Glomerular visceral epithelial cell (primary cell): ENCODE results near the gene COPS7A.

Source experiments
- DNase-seq: peaks from one replicate; pipeline ENCODE4 v3.0.0-alpha.2; 2016; ENCODE audit errors: extremely low spot score

Gene COPS7A

GRCh38 chr12:6750506-6750905 lies 26.7 kb downstream of the COPS7A start:
- no peak for DNase-seq

DNA sequence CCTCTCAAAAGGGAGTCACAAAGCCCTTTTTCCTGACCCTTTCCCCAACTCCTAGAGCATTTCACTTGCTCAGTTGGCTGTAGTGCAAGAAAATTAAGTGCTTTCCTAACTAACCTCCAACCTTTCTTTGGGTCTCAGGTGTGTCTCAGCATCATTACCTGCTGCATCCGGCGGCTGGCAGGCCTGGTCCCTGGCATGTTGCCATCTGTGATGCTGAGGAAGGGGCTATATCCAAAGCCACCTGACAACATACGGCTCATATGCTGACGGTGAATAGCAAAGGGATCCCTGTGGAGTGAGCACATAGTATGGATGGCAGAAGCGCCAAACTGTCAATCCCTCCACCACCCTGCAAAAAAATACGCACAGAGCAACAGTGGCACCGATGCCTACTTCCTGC lies 27.9 kb downstream of the COPS7A start:
- DNase-seq: no peak

DNA sequence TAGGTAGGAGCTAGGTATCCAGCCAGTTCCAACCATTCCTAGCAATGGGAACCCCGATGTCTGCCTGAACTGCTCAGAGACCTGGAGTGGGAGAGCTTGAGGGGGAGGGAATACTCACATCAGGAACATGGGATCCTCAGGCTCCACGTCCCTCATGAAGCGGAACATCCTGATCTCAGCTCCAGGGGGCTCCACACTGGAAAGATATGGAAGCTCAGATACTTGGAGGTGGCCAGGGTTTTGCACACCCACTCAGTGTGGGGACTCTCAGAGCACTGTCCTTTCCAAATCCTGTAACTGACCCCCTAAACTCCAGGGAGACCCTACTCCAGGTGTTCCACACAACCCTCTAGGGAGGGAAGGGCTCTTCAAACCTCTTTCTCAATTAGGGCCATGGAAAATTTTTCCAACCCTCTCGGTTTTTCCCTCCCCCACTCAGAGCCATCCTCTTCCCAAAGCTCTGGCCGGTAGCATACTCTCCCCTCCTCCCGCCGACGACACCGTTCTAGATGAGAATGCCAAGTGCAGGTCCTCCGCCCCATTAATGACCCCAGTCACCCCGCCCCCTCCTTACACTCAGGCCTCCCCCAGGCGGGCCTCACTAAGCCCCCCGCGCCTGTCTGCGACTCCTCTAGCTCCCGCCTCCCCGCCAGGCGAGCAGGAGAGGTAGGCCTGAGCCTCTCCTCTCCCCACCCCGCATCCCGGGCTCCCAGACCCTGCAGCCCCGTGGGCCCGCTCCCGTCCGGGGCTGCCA lies 28.5 kb downstream of the COPS7A start:
- peak; percentile 41 for DNase-seq

GRCh38 chr12:6752921-6753771 lies 29.3 kb downstream of the COPS7A start, which contains the start of gene MLF2:
MLF2 (minus strand) TSS chr12:6753141; CDS start chr12:6752334, 807 bp downstream.
- DNase-seq: peak; percentile 99

GRCh38 chr12:6753772-6754356 lies 30.0 kb downstream of the COPS7A start:
- DNase-seq: no peak

- DNase-seq: no peak
Observed at GRCh38 chr12:6754411-6754810, 30.6 kb downstream of the COPS7A start.

DNA sequence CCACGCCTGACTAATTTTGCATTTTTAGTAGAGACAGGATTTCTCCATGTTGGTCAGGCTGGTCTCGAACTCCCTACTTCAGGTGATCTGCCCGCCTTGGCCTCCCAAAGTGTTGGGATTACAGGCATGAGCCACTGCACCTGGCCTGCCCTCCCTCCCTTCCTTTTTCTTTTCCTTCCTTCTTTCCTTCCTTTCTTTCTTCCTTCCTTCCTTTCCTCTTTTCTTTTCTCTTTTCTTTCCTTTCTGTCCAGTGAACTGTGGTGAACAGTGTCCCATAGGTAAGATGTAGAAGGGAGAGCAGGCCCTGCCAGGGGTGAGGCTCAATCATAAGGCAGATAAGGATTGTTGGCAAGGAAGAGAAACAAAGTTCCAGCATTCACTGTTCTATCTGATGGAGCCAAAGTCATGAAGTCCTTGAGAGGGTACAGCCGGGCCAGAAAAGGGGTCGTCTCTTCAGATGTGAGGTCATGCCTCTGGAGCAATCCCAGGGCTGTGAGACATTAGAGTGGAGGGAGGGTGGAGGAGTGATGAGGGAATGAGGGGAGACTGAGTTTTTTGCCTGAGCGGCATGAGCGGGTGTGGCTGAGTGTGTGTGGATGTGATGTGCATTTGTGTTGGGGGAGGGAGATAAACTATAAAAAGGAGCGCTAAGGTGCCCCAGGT lies 33.3 kb downstream of the COPS7A start:
- DNase-seq: no peak

DNA sequence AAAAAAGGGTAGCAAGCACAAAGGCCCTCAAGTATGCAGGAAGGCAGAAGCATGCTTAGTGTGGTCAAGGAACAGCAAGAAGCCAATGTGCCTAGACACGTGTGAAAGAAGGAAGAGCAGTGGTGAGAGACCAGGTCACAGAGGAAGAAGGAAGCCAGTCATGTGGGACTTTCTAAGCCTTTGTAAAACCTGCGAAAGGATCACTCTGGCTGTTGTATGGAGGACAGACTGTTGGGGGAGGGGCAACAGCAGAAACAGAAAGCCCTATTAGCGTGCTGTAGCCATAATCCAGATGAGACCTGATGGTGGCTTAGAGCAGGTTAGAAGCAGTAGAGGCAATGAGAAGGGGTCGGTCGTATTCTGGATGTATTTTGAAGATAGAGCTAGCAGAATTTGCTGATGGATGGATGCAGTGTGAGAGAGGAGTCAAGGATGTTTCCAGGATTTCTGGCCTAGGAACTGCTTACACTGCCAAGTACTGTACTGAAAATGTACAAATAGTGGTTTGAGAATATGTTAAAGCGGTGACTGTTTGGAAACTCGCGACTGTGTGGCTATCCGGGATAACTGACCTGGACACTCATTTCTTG lies 34.8 kb downstream of the COPS7A start:
- no peak for DNase-seq

- DNase-seq: no peak
Observed at GRCh38 chr12:6759741-6760140, 35.9 kb downstream of the COPS7A start.

GRCh38 chr12:6763380-6763779 lies 39.5 kb downstream of the COPS7A start:
- no peak for DNase-seq

GRCh38 chr12:6764011-6764828 lies 40.4 kb downstream of the COPS7A start:
- DNase-seq: peak; percentile 99

- no peak for DNase-seq
Observed at GRCh38 chr12:6765048-6765633, 41.3 kb downstream of the COPS7A start.

DNA sequence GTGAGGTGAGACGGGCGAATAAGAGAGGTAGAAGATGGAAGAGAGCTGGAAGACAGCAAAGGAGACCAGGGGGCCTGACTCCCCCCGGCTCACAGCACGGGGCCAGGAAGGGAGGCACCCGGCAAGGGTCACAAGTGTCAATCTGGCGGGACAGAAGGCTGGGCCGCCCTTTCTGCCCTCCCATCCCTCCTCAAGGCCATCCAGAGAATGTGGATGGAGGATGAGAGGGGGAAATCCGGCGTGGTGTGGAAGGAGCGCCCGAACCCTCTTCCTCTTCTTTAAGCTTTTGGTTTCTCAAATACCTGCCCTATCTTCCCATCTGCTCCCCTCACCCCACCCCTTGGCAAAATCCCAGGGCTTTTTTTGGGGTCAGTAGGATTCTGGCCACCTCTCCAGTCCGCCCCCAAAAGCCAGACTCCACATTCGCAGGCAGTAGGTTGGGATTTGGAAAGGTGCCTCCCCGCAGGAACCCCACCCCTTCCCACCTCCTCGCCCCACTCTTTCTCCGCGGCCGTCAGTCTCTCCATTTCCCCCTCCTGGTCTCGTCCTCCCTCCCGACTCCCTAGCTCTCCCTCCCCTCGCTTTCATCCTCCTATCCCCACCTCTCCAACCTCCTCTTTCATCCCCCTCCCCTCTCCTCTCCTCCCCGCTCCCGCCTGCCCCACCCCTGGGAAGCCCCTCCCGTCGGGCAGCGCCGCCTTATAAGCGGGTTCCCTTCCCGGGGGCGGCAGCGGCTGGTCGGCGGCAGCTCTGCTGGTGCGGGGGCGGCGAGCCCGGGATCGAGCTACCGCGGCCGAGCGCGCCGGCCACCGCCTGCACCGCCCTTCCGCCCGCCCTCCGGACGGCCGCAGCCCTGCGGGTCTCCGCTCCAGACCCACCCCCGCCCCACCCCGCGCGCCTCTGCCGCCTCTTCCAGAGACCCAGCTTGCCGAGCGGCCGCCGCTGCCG lies 42.1 kb downstream of the COPS7A start, which contains the start of gene PTMS:
Gene PTMS, plus strand, starts transcription at position 730 of the 948 bp plus-strand sequence. CDS start 343 bp downstream, outside the sequence.
- DNase-seq: peak; percentile 95

DNA sequence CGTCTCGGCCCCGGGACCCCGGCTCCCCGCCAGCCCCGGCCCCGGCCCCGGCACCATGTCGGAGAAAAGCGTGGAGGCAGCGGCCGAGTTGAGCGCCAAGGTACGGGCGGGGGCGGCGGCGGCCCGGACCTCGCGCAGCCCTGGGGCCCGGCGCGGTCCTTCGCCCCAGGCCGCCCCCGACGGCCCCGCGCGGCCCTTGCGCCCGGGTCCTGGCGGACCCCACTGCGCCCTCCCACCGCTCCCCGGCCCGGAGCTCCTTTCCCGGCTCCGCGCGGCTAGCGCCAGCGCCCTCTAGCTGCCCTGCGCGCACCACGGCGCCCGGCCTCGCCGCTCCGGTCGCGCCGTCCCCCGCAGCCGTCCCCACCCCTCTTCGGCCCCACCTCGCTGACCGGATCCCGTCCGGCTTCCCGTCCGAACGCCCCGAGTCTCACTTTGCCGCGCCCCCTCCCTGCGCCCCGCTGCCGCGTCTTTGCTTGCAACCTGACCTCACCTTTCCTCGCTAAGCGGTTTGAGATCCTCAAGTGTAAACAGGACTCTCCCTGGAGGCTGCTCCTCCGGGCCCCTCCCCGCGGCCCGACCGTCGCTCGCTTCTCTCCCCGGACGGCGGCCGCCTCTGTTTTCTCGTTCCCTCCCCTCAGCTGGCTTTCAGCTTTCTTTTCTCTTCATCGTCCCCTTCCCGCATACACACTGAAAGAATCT lies 43.0 kb downstream of the COPS7A start:
- peak; percentile 74 for DNase-seq

GRCh38 chr12:6767353-6768319 lies 43.8 kb downstream of the COPS7A start:
- DNase-seq: no peak

DNA sequence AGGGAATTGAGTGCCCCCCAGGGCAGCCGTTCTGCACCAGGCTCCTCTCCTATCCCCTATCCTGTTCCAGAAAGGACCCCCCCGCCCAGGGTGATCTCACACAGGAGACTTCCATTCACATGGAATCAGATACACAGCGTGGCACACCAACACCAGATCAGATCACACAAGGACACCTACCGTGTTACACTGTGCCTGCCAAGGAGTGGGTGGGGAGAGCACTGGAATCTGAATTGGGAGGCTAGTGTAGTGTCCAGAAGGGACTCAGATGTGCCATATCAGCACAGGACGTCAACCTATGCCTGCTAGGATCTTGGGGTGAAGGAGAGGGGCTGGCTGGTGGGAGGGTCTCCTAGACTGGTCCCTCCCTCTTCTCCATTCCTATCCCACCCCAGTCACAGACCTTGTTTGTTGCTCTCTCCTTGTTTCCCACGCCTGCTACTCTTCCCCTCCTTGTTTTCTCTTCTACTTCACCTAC lies 44.6 kb downstream of the COPS7A start:
- no peak for DNase-seq

DNA sequence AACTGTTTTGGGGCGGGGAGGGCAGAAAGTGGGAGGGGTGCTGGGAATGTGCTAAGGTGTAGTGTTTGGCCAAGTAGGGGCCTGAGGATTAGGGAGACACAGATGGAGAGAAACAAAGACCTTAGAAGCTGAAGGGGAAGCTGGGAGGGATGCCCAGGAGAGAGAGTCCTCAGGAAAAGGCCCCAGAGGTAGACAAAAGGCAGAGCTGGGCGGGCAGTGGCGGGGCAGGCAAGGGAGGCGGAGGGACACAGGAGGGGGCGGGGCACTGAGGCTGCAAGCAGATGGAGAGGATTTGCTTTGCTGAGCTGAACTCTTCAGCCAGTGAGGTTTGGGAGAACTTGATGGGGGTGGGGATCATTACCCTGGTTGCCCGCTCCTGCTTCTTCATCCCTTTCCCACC lies 45.1 kb downstream of the COPS7A start:
- DNase-seq: no peak
